GM04503 (cell line): ENCODE results near the gene PROC.

Experiments
- DNase-seq: peaks from one replicate; pipeline ENCODE4 v3.0.0-alpha.2; 2012; ENCODE audit warnings: low read depth

PROC gene

DNA sequence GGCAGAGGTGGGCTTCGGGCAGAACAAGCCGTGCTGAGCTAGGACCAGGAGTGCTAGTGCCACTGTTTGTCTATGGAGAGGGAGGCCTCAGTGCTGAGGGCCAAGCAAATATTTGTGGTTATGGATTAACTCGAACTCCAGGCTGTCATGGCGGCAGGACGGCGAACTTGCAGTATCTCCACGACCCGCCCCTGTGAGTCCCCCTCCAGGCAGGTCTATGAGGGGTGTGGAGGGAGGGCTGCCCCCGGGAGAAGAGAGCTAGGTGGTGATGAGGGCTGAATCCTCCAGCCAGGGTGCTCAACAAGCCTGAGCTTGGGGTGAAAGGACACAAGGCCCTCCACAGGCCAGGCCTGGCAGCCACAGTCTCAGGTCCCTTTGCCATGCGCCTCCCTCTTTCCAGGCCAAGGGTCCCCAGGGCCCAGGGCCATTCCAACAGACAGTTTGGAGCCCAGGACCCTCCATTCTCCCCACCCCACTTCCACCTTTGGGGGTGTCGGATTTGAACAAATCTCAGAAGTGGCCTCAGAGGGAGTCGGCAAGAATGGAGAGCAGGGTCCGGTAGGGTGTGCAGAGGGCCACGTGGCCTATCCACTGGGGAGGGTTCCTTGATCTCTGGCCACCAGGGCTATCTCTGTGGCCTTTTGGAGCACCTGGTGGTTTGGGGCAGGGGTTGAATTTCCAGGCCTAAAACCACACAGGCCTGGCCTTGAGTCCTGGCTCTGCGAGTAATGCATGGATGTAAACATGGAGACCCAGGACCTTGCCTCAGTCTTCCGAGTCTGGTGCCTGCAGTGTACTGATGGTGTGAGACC lies at the start of gene PROC:
Gene PROC (plus strand): TSS at position 128 of the 812 bp plus-strand sequence. CDS start 1,516 bp downstream, outside the sequence.
- DNase-seq, result no peak

DNA sequence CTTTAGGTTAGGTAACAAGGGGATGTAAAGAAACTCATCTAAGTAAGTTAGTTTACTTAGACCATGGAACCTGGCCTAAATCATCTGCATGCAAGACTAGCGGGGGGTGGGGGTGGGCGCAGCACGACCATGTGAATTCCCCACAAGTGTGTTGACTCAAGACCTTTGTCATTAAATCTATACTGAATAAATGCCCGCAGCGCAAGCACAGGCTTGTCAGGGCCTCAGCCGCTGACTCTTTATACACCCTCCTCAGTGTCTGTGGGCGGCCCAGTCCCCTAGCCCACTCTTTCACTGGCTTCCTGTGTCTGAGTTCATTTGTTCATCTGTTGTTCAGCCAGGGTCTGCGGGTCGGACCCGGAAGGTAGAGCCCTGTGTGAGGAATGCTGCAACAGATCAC lies 48.2 kb upstream of the PROC start:
- no peak for DNase-seq

DNA sequence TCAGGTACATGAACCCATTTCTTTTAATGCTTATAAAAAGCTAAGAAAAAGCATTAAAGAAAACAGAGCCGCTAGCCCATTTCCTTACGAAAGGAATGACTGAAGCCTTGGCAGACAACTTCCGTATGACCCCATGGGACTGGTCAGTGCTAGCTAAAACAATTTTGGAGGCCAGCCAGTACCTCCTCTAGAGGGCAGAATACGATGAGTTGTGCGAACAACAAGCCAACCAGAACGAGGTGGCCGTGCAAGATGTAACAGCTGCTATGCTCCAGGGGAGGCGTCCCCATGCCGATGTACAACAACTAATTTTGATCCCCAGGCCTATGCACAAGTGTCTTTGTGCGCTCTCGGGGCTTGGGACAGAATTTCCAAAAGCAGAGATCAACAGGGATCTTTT lies 47.2 kb upstream of the PROC start:
- no peak for DNase-seq

GRCh38 chr2:127373362-127374083 lies 44.7 kb upstream of the PROC start:
- DNase-seq, result no peak

GRCh38 chr2:127376257-127376656 lies 42.0 kb upstream of the PROC start:
- DNase-seq, result no peak

DNA sequence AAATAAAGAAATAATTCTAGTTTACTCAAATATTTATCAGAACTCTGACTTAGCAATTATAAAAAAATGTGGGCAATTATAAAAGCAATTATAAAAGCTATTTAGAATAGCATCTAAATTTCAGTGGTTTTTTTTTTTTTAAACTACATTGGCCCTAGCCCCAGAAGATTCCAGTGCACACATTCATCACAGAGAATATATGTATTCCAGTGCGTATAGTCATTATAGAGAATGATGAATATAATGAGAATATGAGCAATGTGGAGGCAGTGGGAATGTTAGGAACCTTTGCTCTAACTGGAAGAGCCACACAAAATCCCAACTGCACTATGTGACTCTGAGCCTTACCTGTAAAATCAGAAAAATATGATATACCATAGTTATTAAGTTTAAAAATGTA lies 41.0 kb upstream of the PROC start:
- DNase-seq, result no peak

DNA sequence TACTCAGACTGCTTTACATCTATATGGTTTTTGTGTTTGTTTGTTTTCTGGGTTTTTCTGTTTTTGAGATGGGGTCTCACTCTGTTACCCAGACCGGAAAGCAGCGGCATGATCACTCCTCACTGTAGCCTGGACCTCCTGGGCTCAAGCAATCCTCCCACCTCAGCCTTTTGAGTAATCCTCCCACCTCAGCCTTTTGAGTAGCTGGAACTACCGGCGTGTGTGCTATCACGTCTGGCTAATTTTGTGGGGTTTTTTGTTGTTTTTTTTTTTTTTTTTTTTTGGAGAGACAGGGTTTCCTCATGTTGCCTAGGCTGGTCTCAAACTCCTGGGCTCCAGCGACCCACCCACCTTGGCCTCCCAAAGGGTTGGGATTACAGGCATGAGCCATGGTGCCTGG lies 39.5 kb upstream of the PROC start:
- no peak for DNase-seq

DNA sequence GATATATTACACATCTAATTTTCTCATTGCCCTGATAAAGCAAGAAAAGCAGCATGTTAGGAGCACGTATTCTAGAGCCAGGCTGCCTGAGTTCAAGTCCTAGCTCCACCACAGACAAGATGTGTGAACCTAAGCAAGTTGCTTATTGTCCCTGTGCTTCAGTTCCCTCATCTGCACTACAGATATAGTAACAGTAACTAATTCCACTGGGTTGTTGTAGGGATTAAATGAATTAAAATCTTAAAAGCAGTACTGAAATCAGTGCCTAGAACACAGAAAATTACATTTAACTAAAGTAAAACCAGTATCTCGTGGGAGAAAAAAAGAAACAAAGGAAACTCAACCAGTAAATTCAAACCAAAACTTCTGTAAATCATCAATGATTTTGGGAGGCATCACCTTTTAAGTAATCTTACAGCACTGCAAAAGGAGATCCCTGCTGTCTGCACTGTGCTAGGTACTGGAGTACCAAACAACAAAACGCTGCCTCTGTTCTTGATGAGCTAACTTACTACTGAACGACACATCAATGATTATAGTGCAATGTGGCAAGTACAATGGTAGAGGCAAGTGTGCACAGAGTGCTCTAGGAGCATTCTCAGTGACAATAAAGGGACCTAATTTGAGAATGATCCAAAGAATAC lies 38.4 kb upstream of the PROC start:
- no peak for DNase-seq

GRCh38 chr2:127381762-127382161 lies 36.5 kb upstream of the PROC start:
- DNase-seq, result no peak

GRCh38 chr2:127382831-127383230 lies 35.4 kb upstream of the PROC start:
- no peak for DNase-seq

DNA sequence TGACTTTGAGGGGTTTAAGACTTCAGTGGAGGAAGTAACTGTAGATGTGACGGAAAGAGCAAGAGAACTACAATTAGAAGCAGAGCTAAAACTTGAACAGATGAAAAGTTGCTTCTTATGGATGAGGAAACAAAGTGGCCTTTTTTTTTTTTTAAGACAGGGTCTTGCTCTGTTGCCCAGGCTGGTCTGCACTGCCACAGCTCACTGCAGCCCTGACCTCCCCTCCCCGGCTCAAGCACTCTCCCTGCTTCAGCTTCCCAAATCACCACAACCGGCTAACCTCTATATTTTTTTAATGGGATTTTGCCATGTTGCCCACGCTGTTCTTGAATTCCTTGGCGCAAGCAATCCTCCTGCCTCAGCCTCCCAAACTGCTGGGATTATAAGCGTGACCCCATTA lies 33.7 kb upstream of the PROC start:
- DNase-seq, result no peak

- no peak for DNase-seq
Measured at GRCh38 chr2:127386246-127386645, 32.0 kb upstream of the PROC start.

GRCh38 chr2:127386764-127387654 lies 31.2 kb upstream of the PROC start:
- DNase-seq, result no peak

DNA sequence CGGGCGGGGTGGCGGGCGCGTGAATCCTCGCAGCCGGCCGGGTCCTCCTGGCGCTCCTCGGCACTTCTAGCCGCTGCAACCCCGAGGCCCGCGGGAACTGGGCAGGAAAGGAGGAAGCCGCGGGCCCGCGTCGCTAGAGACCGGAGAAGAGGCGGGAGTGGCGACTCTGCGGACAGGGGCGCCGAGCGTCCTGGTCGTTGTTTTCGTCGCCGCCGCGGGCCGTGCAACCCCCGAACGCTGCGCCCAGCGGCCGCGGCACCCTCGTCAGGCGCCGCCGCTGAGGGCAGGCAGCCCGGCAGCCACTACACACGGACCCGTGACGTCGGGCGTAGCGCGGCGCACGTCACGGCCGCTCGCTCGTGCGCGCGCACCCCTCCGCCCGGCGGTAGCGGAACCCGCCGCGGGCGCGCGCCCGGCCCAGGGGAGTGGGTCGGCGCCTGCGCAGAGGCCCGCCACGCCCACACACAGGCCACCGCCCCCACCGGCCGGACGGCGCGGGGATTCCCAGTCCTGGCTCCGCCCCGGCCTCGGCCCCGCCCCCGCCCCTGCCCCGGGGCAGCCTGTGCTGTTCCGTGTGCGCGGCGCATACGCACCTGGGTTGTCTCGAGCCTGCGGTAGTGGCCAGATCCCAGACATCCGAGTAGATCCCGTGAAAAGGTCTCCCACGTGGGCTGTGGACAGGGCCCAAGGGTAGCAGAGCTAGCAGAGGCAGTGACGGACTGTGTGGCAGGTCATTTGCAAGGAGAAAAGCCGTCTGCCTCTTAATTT lies 30.4 kb upstream of the PROC start, which contains the start of gene MAP3K2:
Gene MAP3K2 (minus strand): TSS at position 321 of the 768 bp plus-strand sequence. CDS start 44,846 bp downstream, outside the sequence.
- no peak for DNase-seq

DNA sequence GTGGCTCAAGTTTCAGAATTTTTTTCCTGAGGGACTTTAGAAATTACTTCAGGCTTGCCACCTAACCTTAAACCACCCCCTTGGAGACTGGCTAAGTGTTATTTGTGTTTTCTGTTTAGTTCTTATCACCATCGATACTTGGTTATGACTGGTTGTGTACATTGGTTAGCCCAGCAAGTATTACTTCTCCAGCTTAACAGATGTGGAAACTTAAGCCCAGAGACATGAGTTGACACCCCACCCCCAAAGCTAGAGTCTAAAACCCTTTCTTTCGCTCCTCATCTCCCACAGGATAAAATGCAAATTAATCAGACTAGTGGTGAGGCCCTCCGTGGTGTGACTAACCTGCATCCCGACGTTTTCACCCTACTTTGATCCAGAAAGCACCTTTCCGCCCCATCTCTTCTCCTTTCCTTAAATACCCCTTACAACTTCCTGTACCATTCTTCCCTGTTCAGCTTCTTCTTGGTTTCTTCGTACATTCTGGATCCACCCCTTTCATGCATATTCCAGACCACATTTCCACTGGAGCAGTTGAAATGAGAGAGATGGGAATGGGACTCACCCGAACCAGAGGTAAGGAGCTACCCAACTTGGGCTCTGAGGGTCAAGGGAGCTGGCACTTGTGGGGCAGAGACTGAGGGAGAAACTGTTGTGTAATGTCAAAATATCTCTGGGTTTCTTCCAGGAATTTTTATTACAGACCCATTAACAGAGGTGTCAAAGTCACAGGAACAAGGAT lies 29.6 kb upstream of the PROC start:
- DNase-seq, result no peak

GRCh38 chr2:127389778-127390435 lies 28.3 kb upstream of the PROC start:
- DNase-seq, result no peak

DNA sequence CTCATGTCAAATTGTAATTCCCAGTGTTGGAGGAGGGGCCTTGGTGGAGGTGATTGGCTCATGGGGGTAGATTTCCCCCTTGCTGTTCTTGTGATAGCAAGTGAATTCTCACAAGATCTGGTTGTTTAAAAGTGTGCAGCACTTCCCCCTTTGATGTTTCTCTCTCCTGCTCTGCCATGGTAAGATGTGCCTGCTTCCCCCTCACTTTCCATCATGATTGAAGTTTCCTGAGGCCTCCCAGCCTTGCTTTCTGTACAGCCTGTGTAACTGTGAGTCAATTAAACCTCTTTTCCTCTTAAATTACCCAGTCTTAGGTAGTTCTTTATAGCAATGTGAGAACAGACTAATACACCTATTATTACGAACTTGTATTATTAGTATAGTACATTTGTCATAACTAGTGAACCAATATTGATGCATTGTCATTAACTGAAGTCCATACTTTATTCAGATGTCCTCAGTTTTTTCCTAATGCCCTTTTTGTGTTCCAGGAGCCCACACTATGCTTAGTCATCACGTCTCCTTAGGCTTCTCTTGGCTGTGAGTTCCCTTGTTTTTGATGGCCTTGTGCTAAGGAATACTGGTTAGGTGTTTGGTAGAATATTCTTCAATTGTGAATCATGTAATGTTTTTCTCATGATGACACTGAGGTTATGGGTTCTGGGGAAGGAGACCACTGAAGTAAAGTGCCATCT lies 25.9 kb upstream of the PROC start:
- no peak for DNase-seq

GRCh38 chr2:127392828-127393578 lies 25.2 kb upstream of the PROC start:
- DNase-seq, result no peak
